Lower leg skin (tissue), 3 donors: ENCODE measurements around the gene ZNHIT2.

ENCODE experiments used
- POLR2A ChIP-seq, 2 donors: fragments of 450-650 bp; IDR thresholded peaks; one replicate each; pipeline ENCODE4 v1.6.1; 2016 to 2017; ENCODE audit warnings: antibody characterized with exemption in 2 of 2, mild to moderate bottlenecking in 1 of 2, moderate library complexity in 1 of 2
- TF ChIP-seq, protein P1 (sequence below), 3 donors: fragments of 450-650 bp; IDR thresholded peaks; one replicate each; pipeline ENCODE4 v1.5.1; 2016; ENCODE audit warnings: antibody characterized with exemption in 3 of 3, mild to moderate bottlenecking in 3 of 3, moderate library complexity in 2 of 3

DNA sequence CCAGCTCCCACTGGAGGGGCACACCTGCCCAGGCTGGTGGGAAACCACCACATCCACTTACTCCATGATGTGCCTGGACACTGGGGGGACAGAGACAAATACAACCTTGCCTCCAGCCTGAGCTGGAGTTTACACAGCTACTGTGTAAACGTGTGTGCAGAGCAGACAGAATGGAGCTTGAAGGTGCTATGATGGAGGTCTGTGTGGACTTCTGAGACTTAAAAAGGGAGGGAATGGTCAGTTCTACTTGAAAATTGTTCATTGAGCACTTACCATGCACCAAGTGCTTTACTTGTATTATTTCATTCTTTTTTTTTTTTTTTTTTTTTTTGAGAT is 44.9 kb downstream of the ZNHIT2 start:
- TF ChIP-seq, protein P1, sequence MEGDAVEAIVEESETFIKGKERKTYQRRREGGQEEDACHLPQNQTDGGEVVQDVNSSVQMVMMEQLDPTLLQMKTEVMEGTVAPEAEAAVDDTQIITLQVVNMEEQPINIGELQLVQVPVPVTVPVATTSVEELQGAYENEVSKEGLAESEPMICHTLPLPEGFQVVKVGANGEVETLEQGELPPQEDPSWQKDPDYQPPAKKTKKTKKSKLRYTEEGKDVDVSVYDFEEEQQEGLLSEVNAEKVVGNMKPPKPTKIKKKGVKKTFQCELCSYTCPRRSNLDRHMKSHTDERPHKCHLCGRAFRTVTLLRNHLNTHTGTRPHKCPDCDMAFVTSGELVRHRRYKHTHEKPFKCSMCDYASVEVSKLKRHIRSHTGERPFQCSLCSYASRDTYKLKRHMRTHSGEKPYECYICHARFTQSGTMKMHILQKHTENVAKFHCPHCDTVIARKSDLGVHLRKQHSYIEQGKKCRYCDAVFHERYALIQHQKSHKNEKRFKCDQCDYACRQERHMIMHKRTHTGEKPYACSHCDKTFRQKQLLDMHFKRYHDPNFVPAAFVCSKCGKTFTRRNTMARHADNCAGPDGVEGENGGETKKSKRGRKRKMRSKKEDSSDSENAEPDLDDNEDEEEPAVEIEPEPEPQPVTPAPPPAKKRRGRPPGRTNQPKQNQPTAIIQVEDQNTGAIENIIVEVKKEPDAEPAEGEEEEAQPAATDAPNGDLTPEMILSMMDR (IDR thresholded peaks at IDR 0.05): no peak
- TF ChIP-seq POLR2A (IDR thresholded peaks at IDR 0.05): no peak
